GM12872 (cell line): Measurements from ENCODE around the gene PMFBP1.

Experiments
- CTCF ChIP-seq: IDR thresholded peaks from 3 replicates; pipeline ENCODE4 v1.5.1; 2011; ENCODE audit warnings: low read depth, mild to moderate bottlenecking, low read length, moderate library complexity; ENCODE audit not compliant: insufficient read depth

PMFBP1 gene

GRCh38 chr16:72142476-72142875 lies 29.5 kb downstream of the PMFBP1 start:
- TF ChIP-seq CTCF: no peak

DNA sequence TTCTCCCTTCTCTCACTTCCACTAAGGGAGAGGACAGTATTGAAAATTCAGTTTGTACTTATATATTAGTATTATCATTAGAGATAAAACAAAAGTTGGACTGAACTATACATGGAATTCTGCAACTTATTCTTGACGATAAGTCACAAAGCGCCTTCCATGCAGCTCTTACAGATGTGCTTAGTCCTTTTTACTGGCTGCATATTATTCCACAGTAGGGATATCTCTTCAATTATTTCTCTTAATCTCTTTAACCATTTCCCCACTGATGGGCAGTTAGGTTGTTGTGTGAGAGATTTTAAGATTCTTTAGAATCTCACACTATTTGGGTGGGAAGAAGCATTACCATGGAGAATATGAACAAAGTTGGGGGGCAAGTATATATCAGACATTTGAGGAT lies 32.0 kb downstream of the PMFBP1 start:
- TF ChIP-seq CTCF: no peak

- no peak for TF ChIP-seq CTCF
These were observed 33.8 kb downstream of the PMFBP1 start for GRCh38 chr16:72138064-72138572.

DNA sequence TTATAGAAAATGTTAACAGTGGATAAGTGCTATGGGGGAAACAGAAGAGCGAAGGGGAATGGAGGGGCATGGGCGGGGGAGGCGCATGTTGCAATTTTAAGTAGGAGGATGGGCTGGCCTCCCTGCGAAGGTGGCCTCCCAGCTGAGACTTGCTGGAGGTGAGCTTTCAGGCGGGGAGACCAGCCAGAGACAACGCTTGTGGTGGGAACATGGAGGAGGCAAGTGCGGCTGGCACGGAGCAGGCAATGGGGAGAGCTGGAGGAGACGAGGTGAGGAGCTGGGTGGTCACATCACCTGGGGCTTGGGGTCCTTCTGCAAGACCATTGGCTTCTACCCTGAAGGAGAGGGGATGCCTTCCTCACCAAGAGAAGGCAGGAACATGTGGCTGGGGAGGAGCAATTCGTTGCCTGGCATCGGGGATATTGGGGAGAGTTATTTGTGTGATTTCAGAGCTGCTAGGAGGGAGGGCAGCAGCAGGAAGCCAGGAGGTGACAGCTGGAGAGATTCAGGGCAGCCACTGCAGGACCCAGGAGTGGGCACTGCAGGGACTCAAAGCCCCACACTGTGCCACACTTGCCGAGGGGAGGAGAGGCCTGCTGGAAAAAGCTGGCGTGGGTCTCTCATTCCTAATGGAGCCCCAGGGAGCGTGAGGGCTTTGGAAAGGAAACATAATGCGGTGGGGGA lies 34.4 kb downstream of the PMFBP1 start:
- TF ChIP-seq CTCF: no peak

DNA sequence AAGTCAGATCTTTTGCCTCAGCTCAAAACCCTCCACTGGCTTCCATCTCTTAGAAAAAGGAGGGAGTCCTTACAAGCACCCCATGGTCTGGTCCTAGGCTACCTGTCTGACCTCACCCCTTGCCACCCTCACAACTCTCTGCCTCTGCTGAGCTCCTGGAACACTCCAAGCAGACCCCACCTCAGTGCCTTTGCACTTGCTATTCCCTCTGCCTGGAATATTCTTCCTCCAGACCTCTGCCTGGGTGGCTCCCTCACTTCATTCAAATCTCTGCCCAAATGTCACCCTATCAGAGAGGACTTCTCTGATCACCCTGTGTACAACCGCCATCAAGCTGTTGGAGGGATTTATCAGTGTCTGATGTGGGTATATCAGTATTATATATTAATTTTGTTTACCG lies 37.4 kb downstream of the PMFBP1 start:
- no peak for TF ChIP-seq CTCF

- TF ChIP-seq CTCF: no peak
These were observed 39.2 kb downstream of the PMFBP1 start for GRCh38 chr16:72132726-72133125.

- TF ChIP-seq CTCF: no peak
These were observed 40.9 kb downstream of the PMFBP1 start for GRCh38 chr16:72131036-72131435.
